HL-60 (cell line): ENCODE results near the gene SHB.

Source experiments
- TF ChIP-seq, protein P1 (sequence below): IDR thresholded peaks from one replicate; pipeline ENCODE4 v1.5.1; 2011; ENCODE audit warnings: low read length, control low read depth, inconsistent platforms; ENCODE audit not compliant: insufficient read depth
- TF ChIP-seq, protein P2 (sequence below): IDR thresholded peaks from 2 replicates; pipeline ENCODE4 v1.6.1; 2012; ENCODE audit warnings: low read depth; ENCODE audit not compliant: insufficient replicate concordance

DNA sequence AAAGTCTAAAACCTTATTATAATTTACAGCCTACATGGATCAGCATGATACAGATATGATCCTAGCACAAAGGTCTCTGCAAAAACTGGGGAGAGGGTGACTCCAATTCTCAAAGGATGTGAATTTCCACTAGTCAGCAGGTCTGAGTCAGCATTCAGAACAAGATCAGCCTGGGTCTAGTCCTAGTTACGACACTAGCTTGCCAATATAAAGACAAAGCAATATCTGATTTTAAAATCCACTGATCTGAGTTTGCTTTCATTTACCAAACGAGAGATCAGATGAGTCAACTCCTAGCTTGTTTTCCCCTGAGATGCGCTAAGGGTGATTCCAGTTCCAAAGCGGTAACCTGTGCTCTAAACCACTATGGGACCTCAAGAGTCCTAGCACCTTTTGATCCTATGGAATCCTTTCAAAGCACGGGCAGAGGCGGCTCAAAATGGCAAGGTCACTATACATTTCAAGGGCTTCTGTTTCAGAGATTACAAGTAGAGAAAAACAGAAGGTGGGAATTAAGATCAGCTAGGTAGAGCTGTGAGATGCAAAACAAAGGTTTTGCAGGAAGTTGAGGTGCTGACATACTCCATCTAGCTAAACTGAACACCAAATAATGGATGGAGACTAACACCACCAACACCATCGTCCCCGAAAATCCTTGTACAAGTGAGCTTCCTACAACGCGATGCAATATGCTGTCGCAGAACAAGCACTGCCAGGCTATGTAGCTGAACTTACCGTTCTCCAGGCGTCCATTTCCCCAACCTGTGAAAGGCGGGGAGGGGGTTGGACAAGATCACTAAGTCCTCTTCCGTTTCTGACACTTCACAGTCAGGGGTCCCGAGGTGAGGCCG lies 166.0 kb downstream of the SHB start:
- TF ChIP-seq, protein P1, sequence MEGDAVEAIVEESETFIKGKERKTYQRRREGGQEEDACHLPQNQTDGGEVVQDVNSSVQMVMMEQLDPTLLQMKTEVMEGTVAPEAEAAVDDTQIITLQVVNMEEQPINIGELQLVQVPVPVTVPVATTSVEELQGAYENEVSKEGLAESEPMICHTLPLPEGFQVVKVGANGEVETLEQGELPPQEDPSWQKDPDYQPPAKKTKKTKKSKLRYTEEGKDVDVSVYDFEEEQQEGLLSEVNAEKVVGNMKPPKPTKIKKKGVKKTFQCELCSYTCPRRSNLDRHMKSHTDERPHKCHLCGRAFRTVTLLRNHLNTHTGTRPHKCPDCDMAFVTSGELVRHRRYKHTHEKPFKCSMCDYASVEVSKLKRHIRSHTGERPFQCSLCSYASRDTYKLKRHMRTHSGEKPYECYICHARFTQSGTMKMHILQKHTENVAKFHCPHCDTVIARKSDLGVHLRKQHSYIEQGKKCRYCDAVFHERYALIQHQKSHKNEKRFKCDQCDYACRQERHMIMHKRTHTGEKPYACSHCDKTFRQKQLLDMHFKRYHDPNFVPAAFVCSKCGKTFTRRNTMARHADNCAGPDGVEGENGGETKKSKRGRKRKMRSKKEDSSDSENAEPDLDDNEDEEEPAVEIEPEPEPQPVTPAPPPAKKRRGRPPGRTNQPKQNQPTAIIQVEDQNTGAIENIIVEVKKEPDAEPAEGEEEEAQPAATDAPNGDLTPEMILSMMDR: no peak
- TF ChIP-seq, protein P2, sequence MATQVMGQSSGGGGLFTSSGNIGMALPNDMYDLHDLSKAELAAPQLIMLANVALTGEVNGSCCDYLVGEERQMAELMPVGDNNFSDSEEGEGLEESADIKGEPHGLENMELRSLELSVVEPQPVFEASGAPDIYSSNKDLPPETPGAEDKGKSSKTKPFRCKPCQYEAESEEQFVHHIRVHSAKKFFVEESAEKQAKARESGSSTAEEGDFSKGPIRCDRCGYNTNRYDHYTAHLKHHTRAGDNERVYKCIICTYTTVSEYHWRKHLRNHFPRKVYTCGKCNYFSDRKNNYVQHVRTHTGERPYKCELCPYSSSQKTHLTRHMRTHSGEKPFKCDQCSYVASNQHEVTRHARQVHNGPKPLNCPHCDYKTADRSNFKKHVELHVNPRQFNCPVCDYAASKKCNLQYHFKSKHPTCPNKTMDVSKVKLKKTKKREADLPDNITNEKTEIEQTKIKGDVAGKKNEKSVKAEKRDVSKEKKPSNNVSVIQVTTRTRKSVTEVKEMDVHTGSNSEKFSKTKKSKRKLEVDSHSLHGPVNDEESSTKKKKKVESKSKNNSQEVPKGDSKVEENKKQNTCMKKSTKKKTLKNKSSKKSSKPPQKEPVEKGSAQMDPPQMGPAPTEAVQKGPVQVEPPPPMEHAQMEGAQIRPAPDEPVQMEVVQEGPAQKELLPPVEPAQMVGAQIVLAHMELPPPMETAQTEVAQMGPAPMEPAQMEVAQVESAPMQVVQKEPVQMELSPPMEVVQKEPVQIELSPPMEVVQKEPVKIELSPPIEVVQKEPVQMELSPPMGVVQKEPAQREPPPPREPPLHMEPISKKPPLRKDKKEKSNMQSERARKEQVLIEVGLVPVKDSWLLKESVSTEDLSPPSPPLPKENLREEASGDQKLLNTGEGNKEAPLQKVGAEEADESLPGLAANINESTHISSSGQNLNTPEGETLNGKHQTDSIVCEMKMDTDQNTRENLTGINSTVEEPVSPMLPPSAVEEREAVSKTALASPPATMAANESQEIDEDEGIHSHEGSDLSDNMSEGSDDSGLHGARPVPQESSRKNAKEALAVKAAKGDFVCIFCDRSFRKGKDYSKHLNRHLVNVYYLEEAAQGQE: no peak
